ENCODE data around the gene ORAI3.

The ORAI3 gene

DNA sequence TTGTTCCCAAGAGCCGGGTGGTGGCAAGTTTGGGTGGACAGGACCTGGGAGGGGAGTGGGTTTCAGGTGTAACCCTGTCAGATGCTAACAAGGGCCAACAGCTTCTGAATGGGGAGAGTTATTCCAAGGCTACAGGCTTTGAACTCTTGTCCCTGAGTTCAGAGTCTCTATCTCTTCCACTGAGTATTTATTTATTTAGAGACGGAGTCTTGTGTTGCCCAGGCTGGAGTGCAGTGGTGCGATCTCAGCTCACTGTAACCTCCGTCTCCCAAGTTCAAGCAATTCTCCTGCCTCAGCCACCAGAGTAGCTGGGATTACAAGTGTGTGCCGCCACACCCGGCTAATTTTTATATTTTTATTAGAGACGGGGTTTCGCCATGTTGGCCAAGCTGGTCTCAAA lies 6.1 kb downstream of the ORAI3 start:
- no peak for FAIRE-seq
- no peak for DNase-seq (ENCODE audit: insufficient read length, low spot score)
- TF ChIP-seq, protein P1, sequence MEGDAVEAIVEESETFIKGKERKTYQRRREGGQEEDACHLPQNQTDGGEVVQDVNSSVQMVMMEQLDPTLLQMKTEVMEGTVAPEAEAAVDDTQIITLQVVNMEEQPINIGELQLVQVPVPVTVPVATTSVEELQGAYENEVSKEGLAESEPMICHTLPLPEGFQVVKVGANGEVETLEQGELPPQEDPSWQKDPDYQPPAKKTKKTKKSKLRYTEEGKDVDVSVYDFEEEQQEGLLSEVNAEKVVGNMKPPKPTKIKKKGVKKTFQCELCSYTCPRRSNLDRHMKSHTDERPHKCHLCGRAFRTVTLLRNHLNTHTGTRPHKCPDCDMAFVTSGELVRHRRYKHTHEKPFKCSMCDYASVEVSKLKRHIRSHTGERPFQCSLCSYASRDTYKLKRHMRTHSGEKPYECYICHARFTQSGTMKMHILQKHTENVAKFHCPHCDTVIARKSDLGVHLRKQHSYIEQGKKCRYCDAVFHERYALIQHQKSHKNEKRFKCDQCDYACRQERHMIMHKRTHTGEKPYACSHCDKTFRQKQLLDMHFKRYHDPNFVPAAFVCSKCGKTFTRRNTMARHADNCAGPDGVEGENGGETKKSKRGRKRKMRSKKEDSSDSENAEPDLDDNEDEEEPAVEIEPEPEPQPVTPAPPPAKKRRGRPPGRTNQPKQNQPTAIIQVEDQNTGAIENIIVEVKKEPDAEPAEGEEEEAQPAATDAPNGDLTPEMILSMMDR (IDR thresholded peaks at IDR 0.05; ENCODE audit: insufficient read depth, missing control alignments), result no peak

DNA sequence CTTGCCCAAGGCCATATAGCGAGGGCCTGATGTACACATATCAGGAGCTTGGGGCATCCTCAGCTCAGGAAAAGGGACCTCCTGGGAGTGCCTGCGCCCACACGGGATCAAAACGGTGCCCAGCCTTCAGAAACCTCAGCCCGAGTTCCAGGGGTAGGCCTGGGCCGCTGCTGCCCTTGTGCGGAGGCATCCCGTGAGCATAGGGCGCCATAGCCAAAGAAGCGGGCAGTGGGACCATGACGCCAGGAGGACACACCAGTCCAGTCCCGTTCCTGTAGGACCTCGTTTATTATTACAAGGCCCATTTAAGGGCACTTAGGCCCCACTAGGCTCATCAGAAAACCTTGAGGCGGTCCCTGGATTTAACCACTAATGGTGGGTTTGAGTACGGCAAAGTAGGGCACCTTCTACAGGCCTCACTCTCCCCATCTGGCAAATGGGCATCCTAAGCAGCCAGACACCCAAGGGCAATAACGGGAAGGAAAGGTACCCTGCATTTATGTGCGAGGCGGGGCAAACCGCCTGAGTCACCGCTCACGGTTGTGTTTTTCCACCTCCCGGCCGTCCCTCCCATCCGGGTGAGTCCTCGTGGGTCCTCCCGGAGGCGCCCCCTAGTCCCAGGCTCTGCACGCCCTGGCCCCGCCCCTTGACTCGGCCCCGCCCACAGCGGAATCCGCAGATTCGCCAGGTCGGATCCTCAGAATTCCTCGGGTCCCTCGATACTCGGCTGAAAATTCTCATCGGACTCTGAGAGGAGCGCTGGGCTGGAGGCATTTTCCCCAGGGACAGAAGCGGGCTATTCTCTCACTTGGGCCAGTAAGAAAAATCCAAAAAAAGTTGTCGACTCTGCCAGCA lies 8.0 kb downstream of the ORAI3 start:
- DNase-seq (ENCODE audit: insufficient read length, low spot score), result no peak
- no peak for FAIRE-seq
- TF ChIP-seq, protein P1 (IDR thresholded peaks at IDR 0.05; ENCODE audit: insufficient read depth, missing control alignments), result peak; percentile 24

DNA sequence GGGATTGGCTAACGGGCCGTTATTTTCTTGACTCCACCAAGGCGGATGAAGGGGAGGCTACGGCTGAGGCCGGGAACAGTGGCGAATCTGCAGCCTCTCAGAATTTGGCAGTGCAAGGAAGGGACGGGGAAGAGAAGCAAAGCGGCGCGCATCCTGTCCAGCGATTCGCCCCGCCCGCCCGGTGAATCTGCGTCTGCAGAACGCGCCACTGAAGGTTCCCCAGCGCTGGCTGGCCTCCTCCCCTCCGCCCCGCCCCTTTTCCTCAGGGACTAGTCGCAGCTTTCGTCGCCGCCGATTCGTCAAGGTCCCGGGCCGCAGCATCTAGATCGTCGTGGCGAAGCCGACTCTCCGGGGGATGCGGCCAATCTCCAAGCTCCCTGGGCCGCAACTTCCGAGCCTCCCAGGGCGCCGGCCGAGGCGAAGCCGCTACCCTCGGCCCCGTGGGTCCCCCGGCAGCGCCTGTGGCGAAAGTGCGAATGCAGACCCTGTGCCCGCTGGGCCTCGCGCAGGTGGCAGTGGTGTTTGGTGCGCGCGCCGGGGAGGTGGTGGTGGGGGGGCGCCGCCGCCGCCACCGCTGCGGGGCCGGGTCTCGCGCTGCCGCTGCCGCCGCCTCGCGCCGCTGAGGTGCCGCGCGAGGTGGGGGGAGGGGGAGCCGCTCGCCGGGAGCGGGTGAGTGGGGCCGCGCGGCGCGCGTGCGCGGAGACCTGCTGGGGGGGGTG lies 8.7 kb downstream of the ORAI3 start, which contains the start of gene SETD1A:
Gene SETD1A, plus strand, starts transcription at position 299 of the 719 bp plus-strand sequence. CDS start 978 bp downstream, outside the sequence.
- FAIRE-seq (no peak), DNase-seq (ENCODE audit: insufficient read length, low spot score) (peak; percentile 84)
- TF ChIP-seq, protein P1 (IDR thresholded peaks at IDR 0.05; ENCODE audit: insufficient read depth, missing control alignments), result no peak

DNA sequence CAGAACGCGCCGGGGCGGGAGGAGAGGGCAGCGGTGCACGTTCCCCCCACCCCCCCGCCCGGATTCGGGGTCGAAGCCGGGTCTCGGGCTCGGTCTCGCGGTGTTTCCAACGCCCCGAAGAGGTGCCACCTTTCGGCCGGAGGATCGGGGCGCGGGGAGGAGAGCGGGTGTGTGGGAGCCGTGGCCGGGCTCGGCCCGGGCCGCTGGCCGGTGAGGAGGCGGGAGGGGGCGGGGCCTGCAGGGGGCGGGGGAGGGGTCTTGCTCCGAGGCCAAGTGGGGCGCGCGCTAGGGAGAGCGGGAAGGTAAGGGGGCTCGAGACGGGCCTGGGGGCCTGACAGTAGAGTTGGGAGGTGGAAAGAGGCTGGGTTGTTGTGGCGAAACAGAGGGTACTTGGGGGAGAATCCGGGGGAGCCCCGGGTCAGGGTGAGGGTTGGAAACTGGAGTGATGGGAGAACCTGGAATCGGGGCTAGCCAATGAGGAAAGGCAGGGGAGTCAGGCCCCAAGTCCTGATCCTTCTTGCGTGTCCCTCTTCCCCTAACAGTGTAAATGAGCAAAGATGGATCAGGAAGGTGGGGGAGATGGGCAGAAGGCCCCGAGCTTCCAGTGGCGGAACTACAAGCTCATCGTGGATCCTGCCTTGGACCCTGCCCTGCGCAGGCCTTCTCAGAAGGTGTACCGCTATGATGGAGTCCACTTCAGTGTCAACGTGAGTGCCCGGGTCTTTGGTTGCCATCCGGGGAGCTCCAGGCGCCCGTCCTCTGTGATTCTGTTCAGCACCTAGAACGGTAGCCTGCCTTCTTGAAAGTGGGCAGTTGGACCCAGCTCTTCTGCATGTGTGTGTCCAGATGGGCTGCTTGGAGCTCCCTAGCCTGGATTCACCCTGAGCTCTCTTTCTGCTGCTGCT lies 9.6 kb downstream of the ORAI3 start:
- TF ChIP-seq, protein P1 (IDR thresholded peaks at IDR 0.05; ENCODE audit: insufficient read depth, missing control alignments), result no peak
- FAIRE-seq (no peak), DNase-seq (ENCODE audit: insufficient read length, low spot score) (peak; percentile 80)

DNA sequence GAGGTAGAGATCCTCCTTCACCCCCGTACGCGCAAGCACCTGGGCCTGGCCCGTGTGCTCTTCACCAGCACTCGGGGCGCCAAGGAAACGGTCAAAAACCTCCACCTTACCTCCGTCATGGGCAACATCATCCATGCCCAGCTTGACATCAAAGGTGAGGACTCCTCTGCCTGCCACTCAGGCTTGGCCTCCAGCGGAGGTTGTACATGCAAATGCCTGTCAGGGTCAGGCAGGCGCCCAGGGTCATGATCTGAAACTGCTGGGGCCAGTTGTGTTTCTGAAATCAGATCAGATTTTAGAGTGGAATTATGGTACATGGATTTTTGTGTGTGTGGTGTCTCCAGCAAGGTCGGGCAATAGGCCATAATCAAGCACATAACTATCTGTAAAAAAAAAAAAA lies 12.5 kb downstream of the ORAI3 start:
- DNase-seq (ENCODE audit: insufficient read length, low spot score), result no peak
- no peak for FAIRE-seq
- TF ChIP-seq, protein P1 (IDR thresholded peaks at IDR 0.05; ENCODE audit: insufficient read depth, missing control alignments), result no peak

DNA sequence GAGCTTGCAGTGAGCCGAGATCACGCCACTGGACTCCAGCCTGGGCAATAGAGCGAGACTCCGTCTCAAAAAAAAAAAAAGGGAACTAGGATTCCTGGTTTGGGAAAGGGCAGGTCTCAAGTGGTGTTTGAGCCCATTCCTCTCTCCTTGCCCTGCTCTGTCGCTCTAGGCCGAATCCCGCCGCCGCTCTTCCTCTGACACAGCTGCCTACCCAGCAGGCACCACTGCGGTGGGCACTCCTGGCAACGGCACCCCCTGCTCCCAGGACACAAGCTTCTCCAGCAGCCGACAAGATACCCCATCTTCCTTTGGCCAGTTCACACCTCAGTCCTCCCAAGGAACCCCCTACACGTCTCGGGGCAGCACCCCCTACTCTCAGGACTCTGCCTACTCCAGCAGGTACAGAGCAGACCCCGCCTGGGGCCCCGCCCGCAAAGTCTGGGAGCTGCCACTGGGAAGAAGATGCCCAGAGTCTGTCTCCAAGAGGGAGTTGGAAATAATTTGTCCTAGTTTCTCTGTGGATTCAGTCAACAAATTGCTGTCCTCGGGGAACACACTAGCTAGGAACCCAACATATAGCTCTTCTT lies 15.2 kb downstream of the ORAI3 start:
- FAIRE-seq (no peak), DNase-seq (ENCODE audit: insufficient read length, low spot score) (no peak)
- TF ChIP-seq, protein P1 (IDR thresholded peaks at IDR 0.05; ENCODE audit: insufficient read depth, missing control alignments), result no peak

Data from D721Med (cell line).